Mesothelial cell of epicardium (in vitro differentiated cells): ENCODE data around the gene SMYD1. TPM values are rescaled to one million over a fixed set of nuclear protein-coding genes. Genes with fewer than 3 reads are reported as not detected.

Experiments used
- DNase-seq, 2 experiments: peaks; one replicate each; pipeline ENCODE4 v3.0.0; 2021; ENCODE audit warnings: low spot score in 2 of 2; ENCODE audit not compliant: unreplicated experiment in 2 of 2
- H3K27ac Mint-ChIP-seq: 2 replicates; pipeline ENCODE4 v1.8.0; 2021; ENCODE audit warnings: mixed read lengths
- H3K27me3 Mint-ChIP-seq: 2 replicates; pipeline ENCODE4 v1.8.0; 2021; ENCODE audit warnings: low read depth, mixed read lengths
- H3K36me3 Mint-ChIP-seq: 2 replicates; pipeline ENCODE4 v1.8.0; 2021; ENCODE audit warnings: mixed read lengths
- H3K4me1 Mint-ChIP-seq: 2 replicates; pipeline ENCODE4 v1.8.0; 2021; ENCODE audit warnings: mixed read lengths
- H3K4me3 Mint-ChIP-seq: 2 replicates; pipeline ENCODE4 v1.8.0; 2021; ENCODE audit warnings: mild to moderate bottlenecking, moderate library complexity, mixed read lengths
- H3K9me3 Mint-ChIP-seq: 2 replicates; pipeline ENCODE4 v1.8.0; 2021; ENCODE audit warnings: mixed read lengths
- CTCF ChIP-seq: fragments of 200-600 bp; sonication (generic); IDR thresholded peaks from one replicate; pipeline ENCODE4 v1.5.0; 2021; ENCODE audit warnings: antibody characterized with exemption; ENCODE audit not compliant: unreplicated experiment
- total RNA-seq: library from RNA; stranded (reverse); gene quantifications from 3 replicates; pipeline ENCODE4 v1.2.1, GENCODE V29; 2021

Gene SMYD1
- total RNA-seq, 1 donor from 2014 or later = not detected

GRCh38 chr2:88139203-88139702 lies 71.6 kb downstream of the SMYD1 start:
- DNase-seq = no peak
- H3K36me3 Mint-ChIP-seq = no peaks in the 10 kb centered on the region
- H3K4me3 Mint-ChIP-seq = no peak overlapping the region
- no peaks in the 10 kb centered on the region for H3K4me1 Mint-ChIP-seq
- peaks cover 59% of the 10 kb centered on the region for H3K27me3 Mint-ChIP-seq
- no peak for TF ChIP-seq CTCF
- H3K9me3 Mint-ChIP-seq = peaks cover 23% of the 10 kb centered on the region
- no peak overlapping the region for H3K27ac Mint-ChIP-seq

- no peak for TF ChIP-seq CTCF
- H3K27ac Mint-ChIP-seq = no peak overlapping the region
- H3K4me3 Mint-ChIP-seq = no peak overlapping the region
- H3K36me3 Mint-ChIP-seq = no peaks in the 10 kb centered on the region
- peaks cover 23% of the 10 kb centered on the region for H3K9me3 Mint-ChIP-seq
- H3K27me3 Mint-ChIP-seq = peaks cover 59% of the 10 kb centered on the region
- DNase-seq = no peak
- no peaks in the 10 kb centered on the region for H3K4me1 Mint-ChIP-seq
These were observed 72.2 kb downstream of the SMYD1 start for GRCh38 chr2:88139804-88140203.

- no peaks in the 10 kb centered on the region for H3K4me1 Mint-ChIP-seq
- peaks cover 46% of the 10 kb centered on the region for H3K27me3 Mint-ChIP-seq
- no peaks in the 10 kb centered on the region for H3K36me3 Mint-ChIP-seq
- TF ChIP-seq CTCF = no peak
- H3K4me3 Mint-ChIP-seq = no peak overlapping the region
- H3K9me3 Mint-ChIP-seq = peaks cover 23% of the 10 kb centered on the region
- H3K27ac Mint-ChIP-seq = no peak overlapping the region
- no peak for DNase-seq
These were observed 74.3 kb downstream of the SMYD1 start for GRCh38 chr2:88141952-88142351.

- H3K27me3 Mint-ChIP-seq = peaks cover 27% of the 10 kb centered on the region
- peaks cover 36% of the 10 kb centered on the region for H3K9me3 Mint-ChIP-seq
- peaks cover 1% of the 10 kb centered on the region for H3K36me3 Mint-ChIP-seq
- no peak overlapping the region for H3K27ac Mint-ChIP-seq
- H3K4me3 Mint-ChIP-seq = no peak overlapping the region
- no peak for DNase-seq
- TF ChIP-seq CTCF = no peak
- no peaks in the 10 kb centered on the region for H3K4me1 Mint-ChIP-seq
These were observed 76.6 kb downstream of the SMYD1 start for GRCh38 chr2:88144271-88144670.

GRCh38 chr2:88144914-88145497 lies 77.4 kb downstream of the SMYD1 start:
- no peak overlapping the region for H3K4me3 Mint-ChIP-seq
- no peak for DNase-seq
- no peak overlapping the region for H3K27ac Mint-ChIP-seq
- TF ChIP-seq CTCF = no peak
- H3K27me3 Mint-ChIP-seq = peaks cover 23% of the 10 kb centered on the region
- no peaks in the 10 kb centered on the region for H3K4me1 Mint-ChIP-seq
- peaks cover 39% of the 10 kb centered on the region for H3K9me3 Mint-ChIP-seq
- H3K36me3 Mint-ChIP-seq = peaks cover 2% of the 10 kb centered on the region
